GM21576 (cell line): ENCODE data around the gene ASPM.
"Not testable (repeated sequence)": the region's sequence is repeated elsewhere in the genome, so short reads cannot be mapped to it uniquely, and the experiment has no call there.

Source experiments
- ATAC-seq: cut with Tn5 transposase; IDR thresholded peaks from one replicate; pipeline ENCODE4 v1.9.1; 2021; ENCODE audit warnings: mild to moderate bottlenecking, moderate library complexity; ENCODE audit not compliant: unreplicated experiment

The ASPM gene

GRCh38 chr1:197144570-197145325, 1.7 kb downstream of the ASPM start:
- no peak for ATAC-seq

DNA sequence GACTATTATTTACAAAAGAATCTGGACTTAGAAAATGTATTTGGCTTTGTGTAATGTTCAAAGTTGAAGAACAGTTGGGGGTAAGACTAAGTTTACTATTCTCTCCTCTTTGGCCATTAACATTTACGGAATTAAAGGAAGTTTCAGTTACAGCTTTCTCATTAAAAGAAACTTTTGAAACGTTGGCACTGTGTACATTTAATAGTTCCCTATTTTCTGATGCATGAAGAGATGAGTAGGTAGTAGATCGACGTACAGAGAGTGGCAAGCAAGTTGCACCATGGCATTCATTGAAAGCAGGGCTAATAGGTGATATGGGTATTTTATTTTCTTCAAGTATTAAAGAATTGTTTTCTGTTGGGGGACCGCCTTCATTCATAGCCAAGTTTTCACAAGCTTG, 3.2 kb downstream of the ASPM start:
- no peak for ATAC-seq

DNA sequence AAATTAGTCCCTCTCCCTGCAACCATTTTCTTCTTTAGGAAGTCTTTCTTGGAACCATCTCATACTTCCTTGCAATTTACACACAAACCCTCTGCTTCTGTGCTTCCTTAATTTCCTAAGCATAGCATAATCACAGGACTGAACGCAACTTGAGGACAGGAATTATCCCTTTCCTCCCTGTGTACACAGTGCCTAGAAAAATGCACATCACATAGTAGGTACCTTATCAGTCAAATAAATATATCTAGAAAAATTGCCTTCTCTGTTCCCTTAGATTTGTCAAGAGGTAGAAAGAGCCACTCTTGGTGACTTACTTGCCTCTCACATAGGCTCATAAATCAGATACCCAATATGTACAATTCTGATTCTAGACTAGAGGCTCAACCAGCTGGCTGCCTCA, 4.9 kb downstream of the ASPM start:
- ATAC-seq: no peak

DNA sequence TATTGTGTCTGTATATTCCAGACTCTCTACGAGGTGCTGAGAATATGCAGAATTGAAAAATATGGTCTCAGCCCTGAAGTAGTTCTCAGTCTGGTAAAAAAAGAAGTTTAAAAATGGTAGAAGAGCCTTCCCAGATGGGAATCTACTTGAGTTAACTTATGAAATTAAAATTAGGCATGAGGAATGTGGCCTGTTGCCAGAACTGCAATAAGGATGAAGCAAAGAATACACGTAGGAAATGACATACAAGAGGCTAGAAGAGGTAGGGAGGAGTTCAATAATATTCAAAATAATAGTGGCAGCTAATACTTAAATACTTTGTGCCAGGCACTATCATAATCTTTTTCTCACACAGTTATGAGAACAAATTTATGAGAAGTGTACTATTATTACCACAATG, 6.3 kb downstream of the ASPM start:
- no peak for ATAC-seq

DNA sequence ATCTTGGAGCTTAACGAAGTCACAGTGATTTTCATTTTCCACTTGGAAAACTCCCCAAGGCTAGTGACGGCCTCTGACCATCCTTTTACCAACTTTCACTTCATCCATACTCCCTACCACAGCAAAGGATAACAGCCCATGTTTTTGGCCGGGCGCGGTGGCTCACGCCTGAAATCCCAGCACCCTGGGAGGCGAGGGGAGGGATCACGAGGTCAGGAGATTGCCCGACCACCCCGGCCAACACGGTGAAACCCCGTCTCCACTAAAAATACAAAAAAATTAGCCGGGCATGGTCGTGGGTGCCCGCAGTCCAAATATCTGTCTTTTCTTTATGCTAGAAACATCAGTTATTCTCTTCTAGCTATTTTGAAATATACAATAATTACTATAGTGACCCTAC, 7.3 kb downstream of the ASPM start:
- ATAC-seq: no peak

DNA sequence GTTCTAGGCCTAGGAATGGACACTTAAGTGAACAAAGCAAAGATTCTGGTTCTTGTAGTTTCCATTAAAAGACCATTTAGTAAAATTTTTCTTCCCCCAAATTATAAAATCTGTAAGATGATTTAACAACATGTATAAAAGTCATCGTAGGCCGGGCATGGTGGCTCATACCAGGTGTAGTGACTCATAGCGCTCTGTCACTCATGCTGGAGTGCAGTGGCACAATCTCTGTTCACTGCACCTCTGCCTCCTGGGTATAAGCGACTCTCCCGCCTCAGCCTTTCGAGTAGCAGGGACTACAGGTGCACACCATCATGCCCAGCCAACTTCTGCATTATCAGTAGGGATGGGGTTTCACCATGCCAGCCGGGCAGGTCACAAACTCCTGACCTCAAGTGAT, 9.1 kb downstream of the ASPM start:
- ATAC-seq: no peak

DNA sequence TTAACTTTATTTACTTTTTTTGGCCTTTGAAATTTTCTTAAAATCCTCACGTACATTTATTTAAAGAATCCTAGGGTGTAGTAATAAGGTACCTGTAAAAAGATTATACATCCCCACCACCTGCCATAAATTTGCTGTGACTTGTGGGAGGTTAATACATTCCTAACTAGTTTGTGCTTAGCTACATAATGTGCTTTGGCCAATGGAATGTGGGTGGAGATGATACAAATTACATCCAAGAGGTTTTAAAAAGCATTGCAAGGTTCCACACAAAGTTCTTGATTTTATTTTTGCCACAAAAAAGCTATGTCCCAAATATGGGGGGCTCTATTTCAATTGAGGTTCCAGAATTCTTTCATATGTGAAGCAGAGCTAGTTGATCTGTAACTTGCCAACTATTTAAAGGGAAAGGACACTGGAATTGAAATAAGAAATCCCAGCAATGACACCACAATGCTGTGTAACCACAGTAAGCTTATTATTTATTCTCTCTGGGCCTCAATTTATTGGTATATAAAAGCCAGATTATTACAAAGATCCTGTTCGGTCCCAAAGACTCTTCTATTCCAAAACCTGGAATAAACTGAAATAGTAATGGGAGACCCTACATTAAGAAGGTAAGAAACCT, 15.7 kb downstream of the ASPM start:
- no peak for ATAC-seq

- ATAC-seq: no peak
These were observed 16.8 kb downstream of the ASPM start for GRCh38 chr1:197129698-197130097.

DNA sequence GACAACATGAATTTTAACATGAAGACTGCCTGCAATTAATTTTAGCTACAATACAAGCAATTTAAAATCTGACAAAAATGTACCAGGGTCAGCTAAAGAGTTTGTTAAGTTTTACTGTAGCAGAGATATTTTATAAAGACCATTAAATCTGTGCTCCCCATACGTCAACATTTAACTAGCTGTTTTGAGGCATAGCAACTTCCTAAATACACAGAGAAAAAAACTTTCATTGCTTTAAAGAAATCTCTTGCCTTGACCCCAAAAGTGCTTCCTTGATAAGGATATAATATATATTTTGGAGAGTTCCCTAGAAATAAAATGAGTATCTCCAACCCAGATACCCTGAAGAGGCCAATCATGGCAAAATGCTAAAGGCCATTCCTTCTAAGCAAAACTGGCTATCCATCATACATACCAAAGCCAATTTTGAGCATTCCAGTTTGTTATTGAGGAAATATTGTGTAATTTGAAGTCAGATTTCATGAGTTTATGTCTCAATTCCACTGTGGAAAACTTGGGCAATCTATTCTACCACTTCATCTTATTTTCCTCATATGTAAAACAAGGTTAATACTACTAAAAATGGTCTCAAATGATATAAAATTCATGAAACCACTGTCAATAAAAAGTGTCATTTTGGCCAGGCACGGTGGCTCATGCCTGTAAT, 19.1 kb downstream of the ASPM start:
- no peak for ATAC-seq

DNA sequence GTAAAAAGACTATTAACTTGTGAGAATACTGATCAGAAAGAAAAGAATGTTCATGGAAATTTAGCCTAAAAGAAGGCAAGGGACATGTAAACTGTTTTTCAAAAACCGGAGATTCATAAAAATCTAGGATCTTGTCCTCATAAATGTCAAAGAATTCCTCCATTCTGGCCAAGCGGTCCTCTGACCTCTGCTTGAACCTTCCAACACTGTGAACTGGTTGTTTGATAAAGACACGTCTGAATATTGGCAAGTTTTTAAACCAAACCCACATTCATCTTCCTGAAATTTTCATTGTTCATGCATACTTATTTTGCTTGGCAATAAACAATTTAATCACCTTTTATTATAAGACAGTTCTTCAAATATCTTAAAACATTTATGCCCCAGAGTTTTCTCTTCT, 19.8 kb downstream of the ASPM start:
- no peak for ATAC-seq

DNA sequence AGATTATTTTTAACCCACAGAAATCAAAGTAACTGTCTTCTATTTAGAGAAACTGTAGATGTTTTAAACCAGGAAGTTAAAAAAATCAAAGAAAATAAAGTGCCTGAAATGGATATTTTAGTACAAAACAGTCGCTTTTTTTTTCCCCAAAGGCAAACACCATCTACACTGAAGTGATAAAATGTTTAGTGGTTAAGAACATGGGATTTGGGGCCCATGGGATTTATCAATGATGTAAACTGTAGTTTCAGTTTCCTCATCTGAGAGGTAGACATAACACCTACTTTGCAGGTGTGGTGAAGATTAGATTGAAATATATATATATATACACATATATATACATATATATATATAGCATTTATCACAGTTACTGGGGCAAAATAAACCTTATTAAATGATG, 22.1 kb downstream of the ASPM start:
- no peak for ATAC-seq

GRCh38 chr1:197116156-197116555, 30.3 kb downstream of the ASPM start:
- ATAC-seq: no peak

- ATAC-seq: no peak
These were observed 39.6 kb downstream of the ASPM start for GRCh38 chr1:197106869-197107268.

DNA sequence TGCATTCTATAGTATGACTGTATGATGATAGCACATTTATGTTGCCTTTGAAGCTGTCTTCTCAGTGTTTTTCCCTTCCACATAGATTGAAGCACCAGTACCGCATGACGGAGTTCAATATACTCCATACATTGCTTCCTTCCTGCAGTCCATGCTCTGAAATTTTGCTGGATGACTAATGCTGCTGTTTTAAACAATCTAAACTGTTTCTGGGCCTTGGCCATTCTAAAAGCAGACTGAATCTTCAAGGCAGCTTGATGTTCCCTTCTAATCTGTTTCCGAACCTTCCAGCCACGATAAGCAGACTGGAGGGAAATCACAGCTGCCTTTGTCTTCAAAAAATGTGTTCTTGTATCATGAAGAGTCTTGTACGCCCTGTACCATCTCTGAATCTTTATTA, 43.2 kb downstream of the ASPM start:
- ATAC-seq: no peak

GRCh38 chr1:197101978-197102377, 44.5 kb downstream of the ASPM start:
- no peak for ATAC-seq

GRCh38 chr1:197100677-197101076, 45.8 kb downstream of the ASPM start:
- no peak for ATAC-seq

GRCh38 chr1:197099444-197099843, 47.0 kb downstream of the ASPM start:
- ATAC-seq: no peak

GRCh38 chr1:197096971-197097370, 49.5 kb downstream of the ASPM start:
- not testable (repeated sequence) for ATAC-seq

DNA sequence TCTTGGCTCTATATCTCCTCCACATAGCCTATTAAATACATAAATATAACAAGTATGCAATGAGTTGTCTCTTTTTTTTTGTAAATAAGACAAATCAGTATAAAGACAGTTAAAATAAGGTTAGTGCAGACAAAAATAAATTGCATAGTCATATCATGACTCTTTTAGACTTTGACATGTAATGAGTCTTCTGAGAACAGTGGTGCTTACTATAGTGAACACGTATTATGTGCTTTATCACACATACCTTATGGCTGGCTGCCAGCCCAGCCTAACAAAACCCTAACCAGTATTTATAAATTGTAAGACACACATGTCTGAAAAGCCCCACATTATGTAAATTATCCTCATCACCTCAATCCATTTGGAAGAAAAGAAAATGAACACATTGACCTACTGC, 50.3 kb downstream of the ASPM start:
- no peak for ATAC-seq

DNA sequence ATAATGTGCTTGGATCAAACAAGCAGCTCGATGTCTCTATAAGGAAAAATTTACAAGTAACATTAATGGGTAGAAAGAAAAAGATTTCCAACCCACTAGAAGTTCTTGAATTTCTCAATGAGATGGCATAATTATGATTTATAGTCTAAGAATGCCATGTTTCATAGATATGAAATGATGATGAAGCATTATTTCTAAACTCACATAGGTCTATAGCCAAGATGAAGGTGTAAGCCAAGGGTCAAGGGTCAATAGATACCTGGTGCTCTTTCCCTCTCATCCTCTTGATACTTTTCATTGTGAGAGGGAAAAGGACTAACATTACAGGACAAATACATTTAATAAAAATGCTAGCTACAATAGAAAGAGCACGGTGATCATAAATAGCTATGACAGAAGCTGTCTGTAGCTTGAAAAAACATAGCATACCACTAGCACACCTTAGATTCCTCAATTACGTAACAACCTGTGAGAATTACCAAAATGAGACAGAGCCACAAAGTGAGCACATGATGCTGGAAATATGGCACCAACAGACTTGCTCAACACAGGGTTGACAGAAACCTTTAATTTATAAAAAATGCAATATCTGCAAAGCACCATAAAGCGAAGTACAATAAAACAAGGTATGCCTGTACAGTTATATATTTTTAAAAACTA, 53.1 kb downstream of the ASPM start:
- ATAC-seq: no peak

DNA sequence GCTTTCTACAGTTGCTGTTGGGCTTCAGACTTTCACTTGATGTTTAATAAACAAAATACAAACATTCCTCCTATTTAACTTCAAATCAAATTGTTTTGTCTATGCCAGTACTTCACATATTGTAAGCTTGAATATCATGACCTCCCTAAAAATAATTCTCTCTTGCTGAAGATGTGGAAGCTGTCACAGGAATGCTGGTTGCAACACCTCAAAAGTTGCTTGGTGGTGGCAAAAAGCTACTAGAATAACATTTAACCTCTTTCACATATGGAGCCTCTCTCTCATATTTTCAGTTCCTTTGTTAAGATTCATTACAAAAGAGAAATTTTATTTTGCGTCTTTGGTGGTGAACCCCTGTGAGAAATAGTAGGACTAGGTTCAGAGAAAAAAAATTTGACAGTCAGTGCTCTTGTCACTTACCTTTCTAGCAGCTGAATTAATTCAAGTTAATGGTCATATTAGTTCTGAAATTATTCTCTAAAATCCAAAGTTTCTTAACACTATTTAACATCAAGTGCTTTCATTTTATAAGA, 53.9 kb downstream of the ASPM start:
- no peak for ATAC-seq
